GM10266 (cell line): ENCODE data around the gene CDH1.
A peak's percentile ranks its signal among the peaks of the same experiment; 100 is the strongest.
"Not testable (repeated sequence)": the region's sequence is repeated elsewhere in the genome, so short reads cannot be mapped to it uniquely, and the experiment has no call there.

Experiments used
- DNase-seq: peaks from one replicate; pipeline ENCODE4 v3.0.0; 2012; ENCODE audit errors: extremely low spot score
- TF ChIP-seq, protein P1 (sequence below): IDR thresholded peaks from 2 replicates; pipeline ENCODE4 v1.5.1; 2012; ENCODE audit warnings: mild to moderate bottlenecking, low read depth; ENCODE audit not compliant: control insufficient read depth, insufficient read depth; ENCODE audit errors: missing control alignments

CDH1 gene

DNA sequence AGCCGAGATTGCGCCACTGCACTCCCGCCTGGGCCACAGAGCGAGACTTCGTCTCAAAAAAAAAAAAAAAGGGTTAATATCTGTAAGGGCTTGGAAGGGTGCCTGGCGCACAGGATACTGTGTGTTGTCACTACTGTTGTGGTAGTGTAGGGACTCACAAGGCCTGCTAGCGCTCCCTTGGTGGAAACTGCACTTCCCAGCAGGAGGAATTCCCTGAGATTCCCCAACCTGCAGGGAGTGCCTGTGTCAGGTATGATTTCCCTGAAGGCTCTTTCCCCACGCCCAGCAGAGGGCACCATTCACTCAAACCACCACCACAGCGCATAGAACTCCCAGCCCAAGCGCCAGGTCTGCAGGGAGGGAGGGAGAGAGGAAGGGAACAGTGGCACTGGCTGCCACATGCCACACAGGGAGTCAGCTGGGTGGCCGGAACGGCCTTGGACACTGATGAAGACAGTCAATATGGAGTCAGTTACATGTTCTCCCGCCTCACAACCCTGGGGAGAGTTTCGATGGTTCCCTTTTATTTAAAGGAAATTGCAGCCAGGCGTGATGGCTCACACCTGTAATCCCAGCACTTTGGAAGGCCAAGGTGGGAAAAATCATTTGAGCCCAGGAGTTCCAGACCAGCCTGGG lies 32.7 kb upstream of the CDH1 start:
- peak; percentile 70 for DNase-seq
- TF ChIP-seq, protein P1, sequence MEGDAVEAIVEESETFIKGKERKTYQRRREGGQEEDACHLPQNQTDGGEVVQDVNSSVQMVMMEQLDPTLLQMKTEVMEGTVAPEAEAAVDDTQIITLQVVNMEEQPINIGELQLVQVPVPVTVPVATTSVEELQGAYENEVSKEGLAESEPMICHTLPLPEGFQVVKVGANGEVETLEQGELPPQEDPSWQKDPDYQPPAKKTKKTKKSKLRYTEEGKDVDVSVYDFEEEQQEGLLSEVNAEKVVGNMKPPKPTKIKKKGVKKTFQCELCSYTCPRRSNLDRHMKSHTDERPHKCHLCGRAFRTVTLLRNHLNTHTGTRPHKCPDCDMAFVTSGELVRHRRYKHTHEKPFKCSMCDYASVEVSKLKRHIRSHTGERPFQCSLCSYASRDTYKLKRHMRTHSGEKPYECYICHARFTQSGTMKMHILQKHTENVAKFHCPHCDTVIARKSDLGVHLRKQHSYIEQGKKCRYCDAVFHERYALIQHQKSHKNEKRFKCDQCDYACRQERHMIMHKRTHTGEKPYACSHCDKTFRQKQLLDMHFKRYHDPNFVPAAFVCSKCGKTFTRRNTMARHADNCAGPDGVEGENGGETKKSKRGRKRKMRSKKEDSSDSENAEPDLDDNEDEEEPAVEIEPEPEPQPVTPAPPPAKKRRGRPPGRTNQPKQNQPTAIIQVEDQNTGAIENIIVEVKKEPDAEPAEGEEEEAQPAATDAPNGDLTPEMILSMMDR = peak; percentile 90

DNA sequence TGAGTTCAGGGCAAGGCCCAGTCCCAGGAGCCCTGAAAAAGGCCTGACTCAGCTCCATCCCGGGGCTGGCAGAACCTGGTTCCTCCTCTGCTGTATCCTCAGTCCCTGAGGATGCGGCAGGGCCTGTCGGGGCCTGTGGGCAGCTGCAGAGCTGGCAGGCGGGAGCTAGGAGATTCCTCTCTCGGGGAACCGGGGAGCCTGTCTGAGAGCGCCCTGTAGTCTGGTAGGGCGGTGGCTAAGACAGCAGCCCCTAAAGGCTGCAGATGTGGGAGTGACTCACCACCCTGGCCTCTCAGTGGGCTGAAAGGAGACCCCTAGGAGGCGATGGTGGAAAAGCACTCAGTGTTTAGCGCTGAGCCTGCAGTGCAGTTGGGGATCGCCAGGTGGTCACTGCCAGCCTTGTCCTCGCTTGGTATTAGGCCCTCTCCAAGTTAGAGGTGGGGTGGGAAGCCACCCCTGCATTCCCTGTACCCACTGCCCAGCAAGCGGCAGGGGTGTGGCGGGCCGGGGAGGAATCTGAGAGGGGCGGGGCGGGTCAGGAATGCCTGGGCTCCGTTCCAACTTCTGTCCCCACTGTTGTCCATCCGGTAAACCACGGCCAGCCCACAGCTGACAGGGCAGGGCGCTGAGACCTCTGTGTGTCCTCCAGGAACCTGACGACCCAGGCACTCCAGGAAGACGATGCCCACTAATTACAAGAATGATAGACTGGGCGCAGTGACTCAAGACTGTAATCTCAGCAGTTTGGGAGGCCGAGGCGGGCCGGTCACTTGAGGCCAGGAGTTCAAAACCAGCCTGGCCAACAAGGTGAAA lies 29.5 kb upstream of the CDH1 start:
- TF ChIP-seq, protein P1 = no peak
- no peak for DNase-seq

DNA sequence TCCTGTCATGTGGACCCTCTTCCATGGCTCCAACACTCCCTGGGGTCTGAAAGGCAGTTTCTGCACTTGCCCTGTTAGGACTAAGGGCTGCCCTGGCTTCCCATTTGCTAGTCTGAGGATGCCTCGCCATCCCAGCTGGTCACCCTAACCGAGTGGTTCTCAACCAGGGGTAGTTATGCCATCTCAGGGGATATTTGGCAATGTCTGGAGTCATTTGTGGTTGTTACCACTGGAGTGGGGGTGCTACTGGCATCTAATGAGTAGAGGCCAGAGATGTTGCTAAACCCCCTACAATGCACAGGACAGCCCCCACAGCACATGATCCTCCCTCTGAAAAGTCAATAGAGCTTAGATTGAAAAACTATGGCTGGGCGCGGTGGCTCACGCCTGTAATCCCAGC lies 26.9 kb upstream of the CDH1 start:
- no peak for DNase-seq
- TF ChIP-seq, protein P1 = no peak

DNA sequence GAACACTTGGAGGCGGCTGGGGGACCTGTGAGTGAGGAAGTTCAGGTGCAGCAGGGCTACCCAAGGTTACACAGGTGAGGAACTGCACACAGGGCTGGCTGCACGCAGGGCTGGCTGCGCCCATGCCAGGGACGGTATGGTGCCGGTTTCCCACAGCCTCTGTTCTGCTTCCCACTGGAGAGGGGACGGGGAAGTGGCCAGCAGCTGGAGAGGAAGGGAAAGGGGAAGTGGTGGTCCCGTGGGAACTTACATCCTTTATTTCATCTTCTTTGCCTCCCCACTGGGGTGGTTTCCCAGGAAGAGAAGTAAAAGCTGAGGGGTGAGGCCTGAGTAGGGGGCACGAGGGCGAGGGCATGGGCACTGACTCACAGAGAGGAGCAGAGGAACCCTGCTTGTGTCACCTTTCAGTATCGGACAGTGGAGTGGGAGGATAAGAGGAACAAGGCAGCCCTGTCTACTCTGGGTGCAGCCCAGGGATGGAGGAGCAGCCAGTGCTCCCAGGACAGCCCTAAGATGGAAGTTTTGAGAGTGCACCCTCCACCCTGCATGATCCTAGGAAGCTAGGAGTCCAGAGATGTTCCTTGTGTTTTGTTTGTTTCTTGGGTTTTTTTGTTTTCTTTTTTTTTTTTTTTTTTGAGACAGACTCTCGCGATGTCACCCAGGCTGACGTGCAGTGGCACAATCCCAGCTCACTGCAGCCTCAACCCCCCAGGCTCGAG lies 25.5 kb upstream of the CDH1 start:
- TF ChIP-seq, protein P1 = no peak
- DNase-seq = peak; percentile 44

DNA sequence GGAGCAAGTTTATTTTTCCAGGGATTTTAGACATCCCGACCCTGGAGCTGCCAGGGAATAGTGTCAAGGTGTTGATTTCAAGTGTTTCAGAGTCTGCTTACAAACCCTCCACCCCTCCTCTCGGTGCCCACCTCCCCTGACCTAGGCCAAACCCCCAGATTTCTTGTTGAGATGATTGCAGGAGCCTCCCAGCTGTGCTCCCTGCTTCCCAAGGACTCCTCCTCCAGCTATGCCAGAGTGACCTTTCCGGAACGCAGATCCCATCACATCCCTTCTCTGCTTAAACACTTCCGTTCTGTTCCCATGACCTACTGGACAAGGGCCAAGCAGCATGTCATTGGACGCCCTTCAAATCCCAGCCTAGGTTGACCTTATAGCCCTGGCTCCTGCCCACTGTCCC lies 23.7 kb upstream of the CDH1 start:
- DNase-seq = no peak
- TF ChIP-seq, protein P1 = no peak

DNA sequence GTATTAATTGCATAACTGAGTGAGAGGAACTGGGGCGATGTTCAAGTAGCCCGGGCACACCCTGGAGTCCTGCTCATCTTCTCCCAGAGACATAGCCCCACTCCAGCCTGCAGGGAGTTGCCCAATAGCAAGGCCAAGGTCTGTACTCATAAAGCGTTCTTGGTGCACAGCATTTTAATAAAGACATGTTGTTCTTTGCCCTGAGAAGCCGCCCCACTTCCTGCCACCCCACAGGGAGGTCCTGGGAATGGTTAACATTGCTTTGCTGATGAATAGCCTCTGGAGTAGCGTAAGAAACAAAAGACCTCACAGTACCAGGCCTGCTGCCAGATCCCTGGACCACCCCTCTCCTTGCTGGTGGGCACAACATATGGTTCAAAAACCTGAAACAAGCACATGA lies 21.6 kb upstream of the CDH1 start:
- no peak for DNase-seq
- TF ChIP-seq, protein P1 = no peak

DNA sequence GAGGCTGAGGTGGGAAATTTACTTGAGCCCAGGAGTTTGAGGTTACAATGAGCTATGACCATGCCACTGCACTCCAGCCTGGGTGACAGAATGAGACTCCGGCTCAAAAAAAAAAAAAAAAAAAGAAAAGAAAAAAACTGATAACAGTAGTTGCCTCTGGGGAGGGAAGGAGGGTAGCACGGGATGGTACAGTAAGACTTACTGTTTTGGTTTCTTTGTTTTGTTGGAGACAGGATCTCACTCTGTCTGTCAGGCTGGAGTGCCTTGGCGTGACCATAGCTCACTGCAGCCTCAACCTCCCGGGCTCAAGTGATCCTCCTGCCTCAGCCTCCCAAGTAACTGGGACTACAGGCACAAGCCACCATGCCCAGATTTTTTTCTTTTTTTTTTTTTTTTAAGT lies 20.6 kb upstream of the CDH1 start:
- DNase-seq = not testable (repeated sequence)
